GM18867 (cell line): ENCODE measurements around the gene ACER3.
A peak's percentile ranks its signal among the peaks of the same experiment; 100 is the strongest.
"Not testable (repeated sequence)": the region's sequence is repeated elsewhere in the genome, so short reads cannot be mapped to it uniquely, and the experiment has no call there.

ENCODE experiments used
- ATAC-seq: cut with Tn5 transposase; IDR thresholded peaks from one replicate; pipeline ENCODE4 v1.9.1; 2021; ENCODE audit warnings: mild to moderate bottlenecking, moderate library complexity; ENCODE audit not compliant: unreplicated experiment

Gene ACER3

GRCh38 chr11:77035580-77035979 lies 174.9 kb downstream of the ACER3 start:
- ATAC-seq, result no peak

- ATAC-seq, result no peak
Observed at GRCh38 chr11:77036398-77036797, 175.7 kb downstream of the ACER3 start.

GRCh38 chr11:77037057-77037456 lies 176.3 kb downstream of the ACER3 start:
- no peak for ATAC-seq

- ATAC-seq, result no peak
Observed at GRCh38 chr11:77038029-77038824, 177.5 kb downstream of the ACER3 start.

GRCh38 chr11:77038825-77039326 lies 178.2 kb downstream of the ACER3 start:
- ATAC-seq, result no peak

DNA sequence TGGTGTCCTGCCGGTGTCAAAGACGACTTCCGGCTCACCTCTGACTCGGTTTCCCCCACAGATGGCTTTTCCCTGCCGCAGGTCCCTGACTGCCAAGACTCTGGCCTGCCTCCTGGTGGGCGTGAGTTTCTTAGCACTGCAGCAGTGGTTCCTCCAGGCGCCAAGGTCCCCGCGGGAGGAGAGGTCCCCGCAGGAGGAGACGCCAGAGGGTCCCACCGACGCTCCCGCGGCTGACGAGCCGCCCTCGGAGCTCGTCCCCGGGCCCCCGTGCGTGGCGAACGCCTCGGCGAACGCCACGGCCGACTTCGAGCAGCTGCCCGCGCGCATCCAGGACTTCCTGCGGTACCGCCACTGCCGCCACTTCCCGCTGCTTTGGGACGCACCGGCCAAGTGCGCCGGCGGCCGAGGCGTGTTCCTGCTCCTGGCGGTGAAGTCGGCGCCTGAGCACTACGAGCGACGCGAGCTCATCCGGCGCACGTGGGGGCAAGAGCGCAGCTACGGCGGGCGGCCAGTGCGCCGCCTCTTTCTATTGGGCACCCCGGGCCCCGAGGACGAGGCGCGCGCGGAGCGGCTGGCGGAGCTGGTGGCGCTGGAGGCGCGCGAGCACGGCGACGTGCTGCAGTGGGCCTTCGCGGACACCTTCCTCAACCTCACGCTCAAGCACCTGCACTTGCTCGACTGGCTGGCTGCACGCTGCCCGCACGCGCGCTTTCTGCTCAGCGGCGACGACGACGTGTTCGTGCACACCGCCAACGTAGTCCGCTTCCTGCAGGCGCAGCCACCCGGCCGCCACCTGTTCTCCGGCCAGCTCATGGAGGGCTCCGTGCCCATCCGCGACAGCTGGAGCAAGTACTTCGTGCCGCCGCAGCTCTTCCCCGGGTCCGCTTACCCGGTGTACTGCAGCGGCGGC lies 179.0 kb downstream of the ACER3 start:
- ATAC-seq, result no peak

GRCh38 chr11:77040401-77040777 lies 179.7 kb downstream of the ACER3 start:
- no peak for ATAC-seq

- no peak for ATAC-seq
Observed at GRCh38 chr11:77040889-77041288, 180.2 kb downstream of the ACER3 start.

DNA sequence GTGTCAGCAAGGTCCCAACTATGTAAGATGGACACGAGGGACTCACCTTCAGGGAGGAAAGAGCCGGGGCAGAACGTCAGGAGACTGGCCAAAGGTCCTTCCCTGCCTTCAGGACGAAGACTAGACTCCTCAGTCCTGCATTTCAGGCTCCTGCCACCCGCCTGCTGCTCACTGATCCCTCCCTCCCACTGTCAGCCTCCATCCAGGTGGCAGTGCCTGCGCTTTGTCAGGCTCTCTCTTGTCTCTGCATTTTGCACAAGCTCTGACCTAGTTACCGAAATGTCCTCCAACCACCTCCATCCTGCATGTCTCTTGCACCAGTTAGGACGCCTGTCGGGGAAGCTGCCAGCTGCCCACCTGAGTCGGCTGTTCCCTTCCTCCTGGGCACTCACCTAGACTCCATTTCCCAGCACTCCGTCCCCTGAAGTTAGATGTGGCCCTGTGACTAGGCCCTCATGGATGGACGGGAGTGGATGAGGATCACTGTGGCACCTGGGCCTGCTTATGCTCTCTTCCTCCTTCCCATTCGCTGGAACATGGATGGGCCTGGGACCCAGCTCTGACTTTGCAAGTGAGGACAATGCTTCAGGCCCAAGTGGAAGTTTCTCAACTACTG lies 181.5 kb downstream of the ACER3 start:
- no peak for ATAC-seq

DNA sequence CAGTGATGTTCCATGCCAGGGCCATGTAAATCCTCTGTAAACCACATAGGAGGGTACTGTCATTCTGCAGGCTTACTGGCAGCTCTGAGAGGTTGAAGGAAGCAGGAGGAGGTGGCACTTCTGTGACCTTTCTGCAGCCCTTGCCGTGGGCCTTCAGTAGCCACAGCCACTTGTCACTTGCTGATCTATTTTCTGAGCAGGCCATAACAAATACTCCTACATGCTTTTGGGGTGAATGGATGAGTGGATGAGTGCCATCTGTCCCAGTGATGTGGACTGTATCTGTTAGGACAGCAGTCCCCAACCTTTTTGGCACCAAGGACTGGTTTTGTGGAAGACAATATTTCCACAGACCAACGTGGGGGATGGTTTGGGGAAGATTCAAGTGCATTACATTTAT lies 183.6 kb downstream of the ACER3 start:
- no peak for ATAC-seq

DNA sequence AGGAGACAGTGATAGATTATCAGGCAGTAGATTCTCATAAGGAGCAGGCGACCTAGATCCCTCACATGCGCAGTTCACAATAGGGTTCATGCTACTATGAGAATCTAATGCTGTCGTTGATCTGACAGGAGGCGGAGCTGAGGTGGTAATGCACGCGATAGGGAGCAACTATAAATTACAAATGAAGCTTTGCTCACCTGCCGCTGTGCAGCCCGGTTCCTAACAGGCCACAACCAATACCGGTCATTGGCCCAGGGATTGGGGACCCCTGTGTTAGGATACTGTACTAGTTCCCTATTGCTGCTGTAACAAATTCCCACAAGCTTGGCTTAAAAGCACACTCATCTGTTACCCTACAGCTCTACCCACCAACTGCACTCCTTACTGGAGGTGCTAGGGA lies 184.2 kb downstream of the ACER3 start:
- ATAC-seq, result no peak

DNA sequence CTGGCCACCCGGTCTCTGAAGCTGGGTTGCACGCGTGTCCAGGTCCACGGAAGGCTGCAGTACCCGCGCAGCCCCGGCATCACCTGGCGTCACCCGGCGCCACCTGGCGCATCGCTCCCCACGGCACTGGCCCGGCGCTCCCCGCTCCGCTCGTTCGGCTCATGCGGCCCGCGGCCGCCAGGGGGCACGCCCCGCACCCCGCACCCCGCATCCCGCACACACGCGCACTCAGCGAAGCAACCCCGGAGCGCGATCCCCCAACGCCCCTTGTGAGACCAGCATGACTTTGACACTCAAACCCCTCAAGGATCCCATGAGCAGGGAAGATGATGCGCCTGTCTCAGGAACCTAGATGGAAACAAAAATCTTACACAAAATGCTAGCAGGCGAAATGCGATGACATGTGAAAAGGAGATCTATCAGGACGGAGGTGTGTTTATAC lies 185.4 kb downstream of the ACER3 start:
- peak; percentile 48 for ATAC-seq

DNA sequence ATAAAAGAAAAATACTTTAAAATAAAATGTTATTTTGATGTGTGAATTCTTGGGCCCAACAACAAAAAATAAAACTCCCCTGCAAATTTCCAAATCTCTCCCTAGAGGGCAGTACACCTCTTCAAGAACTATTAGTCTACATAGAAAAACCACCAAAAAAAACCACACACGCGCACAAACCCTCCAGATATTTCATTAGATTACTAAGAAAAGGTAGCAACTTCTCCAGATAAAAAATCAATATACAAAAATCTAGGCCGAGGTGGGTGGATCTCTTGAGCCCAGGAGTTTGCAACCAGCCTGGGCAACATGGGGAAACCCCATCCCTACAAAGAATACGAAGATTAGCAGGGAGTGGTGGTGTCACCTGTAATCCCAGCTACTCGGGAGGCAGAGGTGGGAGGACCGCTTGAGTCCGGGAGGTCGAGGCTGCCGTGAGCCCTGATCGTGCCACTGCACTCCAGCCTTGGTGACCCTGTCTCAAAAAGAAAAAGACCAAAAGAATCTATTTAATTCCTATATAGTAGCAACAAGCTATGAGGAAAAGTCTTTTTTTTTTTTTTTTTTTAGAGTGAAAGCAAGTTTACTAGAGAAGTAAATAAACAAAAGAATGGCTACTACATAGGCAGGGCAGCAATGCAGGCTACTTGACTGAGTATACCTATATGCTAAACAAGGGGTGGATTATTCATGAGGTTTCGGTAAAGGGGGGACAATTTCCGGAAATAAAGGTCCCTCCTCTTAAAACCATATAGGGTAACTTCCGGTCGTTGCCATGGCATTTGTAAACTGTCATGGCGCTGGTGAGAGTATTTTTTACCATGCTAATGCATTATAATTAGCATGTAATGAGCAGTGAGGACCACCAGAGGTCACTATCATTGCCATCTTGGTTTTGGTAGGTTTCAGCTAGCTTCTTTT lies 186.5 kb downstream of the ACER3 start:
- peak; percentile 76 for ATAC-seq

- not testable (repeated sequence) for ATAC-seq
Observed at GRCh38 chr11:77047928-77048446, 187.3 kb downstream of the ACER3 start.

GRCh38 chr11:77049026-77049425 lies 188.3 kb downstream of the ACER3 start:
- ATAC-seq, result no peak

DNA sequence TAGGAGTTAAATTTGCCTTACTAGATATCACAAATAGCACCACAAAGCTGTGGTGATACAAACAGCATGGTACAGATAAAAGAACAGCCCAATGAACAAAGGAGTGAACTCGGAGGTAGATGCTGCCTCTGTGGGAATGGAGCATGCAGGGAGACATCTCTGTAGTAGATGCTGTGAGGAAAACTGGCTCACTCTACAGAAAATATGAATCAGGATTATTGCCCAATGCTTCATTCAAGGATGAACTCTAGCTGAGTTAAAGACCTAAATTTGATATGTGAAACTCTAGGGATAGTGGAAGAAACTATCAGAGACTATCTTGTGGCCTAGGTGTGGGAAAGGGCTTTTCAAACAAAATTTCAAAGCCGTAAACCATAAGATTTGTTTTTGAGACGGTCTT lies 190.8 kb downstream of the ACER3 start:
- ATAC-seq, result no peak

DNA sequence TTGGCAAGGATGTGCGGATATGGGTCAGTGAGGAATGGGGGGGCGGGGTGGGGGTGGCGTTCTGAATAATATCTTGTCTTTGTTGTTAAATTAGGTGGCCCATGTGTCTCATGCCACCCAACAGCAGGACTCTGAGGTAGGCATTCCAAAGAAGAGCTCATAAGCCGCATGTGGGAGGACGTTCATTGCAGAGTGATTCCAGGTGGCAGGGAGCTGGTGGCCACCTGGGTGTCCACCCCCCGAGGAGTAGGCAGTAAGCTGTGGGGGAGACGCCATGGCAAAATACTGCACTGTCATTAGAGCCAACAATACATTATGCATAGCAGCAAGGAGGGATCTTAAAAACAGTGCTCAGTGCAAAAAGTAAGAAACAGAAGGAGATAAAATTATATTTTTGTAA lies 191.8 kb downstream of the ACER3 start:
- no peak for ATAC-seq

GRCh38 chr11:77053217-77054015 lies 192.7 kb downstream of the ACER3 start:
- no peak for ATAC-seq

DNA sequence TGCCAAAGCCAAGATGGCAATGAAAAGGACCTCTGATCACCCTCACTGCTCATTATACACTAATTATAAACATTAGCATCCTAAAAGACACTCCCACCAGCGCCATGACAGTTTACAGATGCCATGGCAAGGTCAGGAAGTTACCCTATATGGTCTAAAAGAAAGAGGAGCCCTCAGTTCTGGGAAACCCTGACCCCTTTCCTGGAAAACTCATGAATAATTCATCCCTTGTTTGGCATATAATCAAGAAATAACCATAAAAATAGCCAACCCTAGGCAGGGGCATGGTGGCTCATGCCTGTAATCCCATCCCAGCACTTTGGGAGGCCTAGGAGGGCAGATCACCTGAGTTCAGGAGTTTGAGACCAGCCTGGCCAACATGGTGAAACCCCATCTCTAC lies 193.4 kb downstream of the ACER3 start:
- ATAC-seq, result no peak
